AG04449 (cell line): ENCODE data around the gene CTXN1.

Experiments used
- CTCF ChIA-PET: fragments of 350-600 bp; formaldehyde crosslinking; extraction: SDS; loops from one replicate; lab custom pipeline; 2021; ENCODE audit warnings: antibody characterized with exemption; lab: Yijun Ruan, JAX
- POLR2A ChIA-PET: fragments of 400-600, 350-600 bp; formaldehyde crosslinking; extraction: SDS; loops from one replicate; lab custom pipeline; 2020; ENCODE audit warnings: antibody characterized with exemption, inconsistent platforms; lab: Yijun Ruan, JAX
- DNase-seq: peaks from one replicate; pipeline ENCODE4 v3.0.0-alpha.2; 2010; ENCODE audit warnings: low read depth, low spot score
- H3K4me3 ChIP-seq: 2 replicates; pipeline ENCODE4 v1.5.1; 2011; ENCODE audit warnings: low read depth, mild to moderate bottlenecking, control low read depth, low read length
- CTCF ChIP-seq: IDR thresholded peaks from one replicate; pipeline ENCODE4 v1.5.1; 2011; ENCODE audit warnings: mild to moderate bottlenecking, moderate library complexity, low read length, control low read depth, inconsistent platforms; ENCODE audit not compliant: insufficient read depth; ENCODE audit errors: missing control alignments

Gene CTXN1

DNA sequence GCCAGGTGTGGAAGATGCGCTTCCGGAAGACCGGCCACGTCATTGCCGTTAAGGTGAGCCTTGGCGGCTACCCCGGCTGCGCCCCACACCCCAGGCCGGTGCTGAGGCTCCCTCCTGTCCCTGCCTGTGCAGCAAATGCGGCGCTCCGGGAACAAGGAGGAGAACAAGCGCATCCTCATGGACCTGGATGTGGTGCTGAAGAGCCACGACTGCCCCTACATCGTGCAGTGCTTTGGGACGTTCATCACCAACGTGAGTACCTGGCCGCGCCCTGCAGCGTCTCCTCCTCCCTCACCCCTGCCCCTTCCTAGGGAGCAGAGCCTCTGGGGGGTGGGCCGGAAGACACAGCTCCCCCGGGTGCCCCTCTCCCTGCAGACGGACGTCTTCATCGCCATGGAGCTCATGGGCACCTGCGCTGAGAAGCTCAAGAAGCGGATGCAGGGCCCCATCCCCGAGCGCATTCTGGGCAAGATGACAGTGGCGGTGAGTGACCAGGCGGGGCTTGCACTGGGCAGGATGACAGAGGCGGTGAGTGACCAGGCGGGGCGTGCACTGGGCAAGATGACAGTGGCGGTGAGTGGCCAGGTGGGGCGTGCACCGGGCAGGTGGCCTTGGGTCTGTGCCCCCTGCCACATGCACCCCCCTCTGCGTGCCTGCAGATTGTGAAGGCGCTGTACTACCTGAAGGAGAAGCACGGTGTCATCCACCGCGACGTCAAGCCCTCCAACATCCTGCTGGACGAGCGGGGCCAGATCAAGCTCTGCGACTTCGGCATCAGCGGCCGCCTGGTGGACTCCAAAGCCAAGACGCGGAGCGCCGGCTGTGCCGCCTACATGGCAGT, 15.4 kb downstream of the CTXN1 start:
- no peak overlapping the region for H3K4me3 ChIP-seq
- POLR2A ChIA-PET: no interaction called here
- no peak for TF ChIP-seq CTCF
- DNase-seq: no peak
- CTCF ChIA-PET: interaction anchor here (1.0 to 1.1 kb wide), 2 partner anchors 10 to 42 kb away, joined by 3 to 4 read pairs; partner anchors contain the start of gene SNAPC2

GRCh38 chr19:7909471-7910067, 16.4 kb downstream of the CTXN1 start:
- DNase-seq: no peak
- no peak for TF ChIP-seq CTCF
- ChIA-PET POLR2A (interaction anchor here (1.1 kb wide), 1 partner anchor 9 kb away, joined by 3 read pairs; no protein-coding TSS in a partner anchor), CTCF (interaction anchor here (1.0 to 1.7 kb wide), 2 partner anchors 9 to 10 kb away, joined by 3 to 10 read pairs; partner anchors contain the start of gene SNAPC2)
- no peak overlapping the region for H3K4me3 ChIP-seq

DNA sequence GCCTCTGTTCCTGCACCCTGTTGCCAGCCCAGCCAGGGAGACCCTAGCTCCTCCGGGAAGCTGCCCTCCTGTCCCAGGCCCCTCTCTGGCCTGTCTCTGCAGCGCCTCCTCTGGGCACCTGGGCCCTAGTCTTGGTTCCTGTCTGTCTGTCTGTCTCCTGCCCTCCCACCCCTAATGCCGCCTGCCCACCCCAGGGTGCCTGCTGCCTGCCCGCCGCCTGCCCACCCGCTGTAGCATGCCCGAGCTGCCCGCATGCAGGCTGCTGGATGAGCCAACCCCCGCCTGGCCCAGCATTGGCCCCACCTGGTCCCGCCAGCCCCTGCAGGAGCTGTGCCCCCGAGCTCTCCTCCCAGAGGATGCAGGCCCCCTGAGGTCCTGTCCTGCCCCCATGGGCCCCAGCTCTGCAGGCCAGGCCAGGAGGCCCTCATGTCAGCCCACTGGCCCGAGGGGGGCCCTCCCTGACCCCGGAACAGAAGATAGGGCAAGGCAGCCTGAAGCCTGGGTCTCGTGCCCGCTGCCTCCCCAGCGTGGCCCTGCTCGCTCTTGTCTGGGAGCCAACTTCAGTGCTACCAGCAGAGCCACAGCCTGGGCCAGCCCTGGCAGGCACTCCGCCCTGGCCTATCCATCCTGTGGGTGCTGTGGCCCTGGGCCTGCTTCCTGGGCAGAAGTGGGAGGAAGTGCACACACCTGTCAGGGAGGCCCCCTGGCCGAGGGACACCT, 17.0 kb downstream of the CTXN1 start:
- TF ChIP-seq CTCF: no peak
- no peak overlapping the region for H3K4me3 ChIP-seq
- DNase-seq: no peak
- CTCF ChIA-PET: interaction anchor here (1.0 to 1.7 kb wide), 3 partner anchors 9 to 11 kb away, joined by 3 to 10 read pairs (median 9); partner anchors contain the start of gene SNAPC2
- POLR2A ChIA-PET: interaction anchor here (1.1 kb wide), 1 partner anchor 9 kb away, joined by 3 read pairs; no protein-coding TSS in a partner anchor

- POLR2A ChIA-PET: interaction anchor here (1.1 kb wide), 1 partner anchor 8 kb away, joined by 3 read pairs; no protein-coding TSS in a partner anchor
These were observed 17.7 kb downstream of the CTXN1 start for GRCh38 chr19:7908078-7908699.

DNA sequence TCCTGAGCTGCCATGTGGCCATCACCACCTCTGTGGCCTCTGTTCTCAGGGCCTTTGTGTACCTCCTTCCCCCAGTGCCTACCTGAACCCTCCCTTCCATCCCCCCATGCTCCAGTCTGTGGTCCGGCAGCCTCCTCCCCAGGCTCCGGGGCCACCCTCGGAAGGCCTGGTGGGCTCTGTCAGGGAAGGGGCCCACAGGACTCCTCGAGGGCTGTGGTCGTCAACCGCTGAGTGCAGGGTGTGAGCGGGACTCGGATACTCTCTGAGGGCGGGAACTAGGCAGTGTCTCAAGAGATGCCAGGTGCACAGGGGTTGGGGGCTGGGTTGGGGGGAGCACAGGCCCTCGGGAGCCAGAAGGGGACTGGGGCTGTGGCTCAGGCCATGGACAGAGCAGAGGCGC, 18.4 kb downstream of the CTXN1 start:
- H3K4me3 ChIP-seq: no peak overlapping the region
- ChIA-PET CTCF (interaction anchor here (1.0 to 1.1 kb wide), 2 partner anchors 10 to 46 kb away, joined by 3 to 9 read pairs; no protein-coding TSS in a partner anchor), POLR2A (no interaction called here)
- TF ChIP-seq CTCF: no peak
- no peak for DNase-seq

More at GRCh38 chr19:7908078-7908699, 17.7 kb downstream of the CTXN1 start:
- H3K4me3 ChIP-seq: no peak overlapping the region
- DNase-seq: no peak
- CTCF ChIA-PET: interaction anchor here (1.0 to 1.7 kb wide), 3 partner anchors 10 to 47 kb away, joined by 3 to 10 read pairs (median 9); partner anchors contain the start of gene SNAPC2
- no peak for TF ChIP-seq CTCF
